Ascending aorta (tissue), 2 donors: ENCODE data around the gene ZNF277. TPM values are rescaled to one million over a fixed set of nuclear protein-coding genes. Genes with fewer than 3 reads are reported as not detected.

ENCODE experiments used
- DNase-seq, 2 donors: peaks; one replicate each; pipeline ENCODE4 v3.0.0-alpha.2; 2019; ENCODE audit warnings: low spot score in 2 of 2
- H3K27ac ChIP-seq, 2 donors: fragments of 200-600 bp; sonication (generic); one replicate each; pipeline ENCODE4 v1.5.1; 2016 to 2017; ENCODE audit warnings: mild to moderate bottlenecking in 1 of 2
- H3K27me3 ChIP-seq: fragments of 200-600 bp; sonication (generic); one replicate; pipeline ENCODE4 v1.5.1; 2017
- H3K36me3 ChIP-seq, 2 donors: fragments of 200-600 bp; sonication (generic); one replicate each; pipeline ENCODE4 v1.5.1; 2016
- H3K4me1 ChIP-seq, 2 donors: fragments of 200-600 bp; sonication (generic); one replicate each; pipeline ENCODE4 v1.5.1; 2016 to 2017; ENCODE audit warnings: mild to moderate bottlenecking in 1 of 2
- H3K4me3 ChIP-seq, 2 donors: fragments of 200-600 bp; sonication (generic); one replicate each; pipeline ENCODE4 v1.5.1; 2016 to 2017; ENCODE audit warnings: mild to moderate bottlenecking in 1 of 2
- H3K9me3 ChIP-seq, 2 donors: fragments of 200-600 bp; sonication (generic); one replicate each; pipeline ENCODE4 v1.5.1; 2016
- intact Hi-C: fragments of 100-400 bp; cut with DNase I; formaldehyde crosslinking; loops from one replicate; pipeline ENCODE4 v1.15.1; 2023
- total RNA-seq: library from RNA; depleted of rRNA; stranded (reverse); fragments of >200 nt; gene quantifications from one replicate; pipeline ENCODE4 v1.1.0, GENCODE V29; 2016
- TF ChIP-seq, protein P1 (sequence below), 3 experiments: fragments of 200-600 bp in 2 of 3; fragments of 450-650 bp in 1 of 3; sonication (generic) in 2 of 3; IDR thresholded peaks; one replicate each; pipeline ENCODE4 v1.5.1; 2016 to 2019; ENCODE audit warnings: antibody characterized with exemption in 3 of 3, mild to moderate bottlenecking in 1 of 3, moderate library complexity in 1 of 3

The ZNF277 gene
- total RNA-seq, 1 donor from 2014 or later: 0.43 TPM

DNA sequence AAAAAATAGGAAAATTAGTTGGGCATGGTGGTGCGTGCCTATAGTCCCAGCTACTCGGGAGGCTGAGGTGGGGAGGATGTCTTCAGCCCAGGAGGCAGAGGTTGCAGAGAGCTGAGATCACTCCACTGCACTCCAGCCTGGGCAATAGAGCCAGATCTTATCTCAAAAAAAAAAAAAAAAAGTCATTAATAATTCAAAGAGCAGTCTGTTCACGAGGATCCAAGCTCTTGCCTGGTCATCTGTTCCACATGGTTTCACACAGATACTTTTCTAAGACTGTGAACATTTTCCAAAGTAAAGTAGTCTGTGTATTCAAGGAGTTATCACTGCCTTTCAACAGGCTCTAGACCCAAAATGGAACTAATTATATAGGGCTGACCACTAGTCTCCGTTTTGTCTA lies 86.9 kb downstream of the ZNF277 start:
- Histone ChIP-seq H3K36me3 (peaks cover 0 to 9% of the 10 kb centered on the region in 2 donors), H3K9me3 (no peaks in the 10 kb centered on the region), H3K27ac (no peak overlapping the region), H3K27me3 (no peaks in the 10 kb centered on the region), H3K4me1 (no peaks in the 10 kb centered on the region), H3K4me3 (no peak overlapping the region)
- TF ChIP-seq, protein P1, sequence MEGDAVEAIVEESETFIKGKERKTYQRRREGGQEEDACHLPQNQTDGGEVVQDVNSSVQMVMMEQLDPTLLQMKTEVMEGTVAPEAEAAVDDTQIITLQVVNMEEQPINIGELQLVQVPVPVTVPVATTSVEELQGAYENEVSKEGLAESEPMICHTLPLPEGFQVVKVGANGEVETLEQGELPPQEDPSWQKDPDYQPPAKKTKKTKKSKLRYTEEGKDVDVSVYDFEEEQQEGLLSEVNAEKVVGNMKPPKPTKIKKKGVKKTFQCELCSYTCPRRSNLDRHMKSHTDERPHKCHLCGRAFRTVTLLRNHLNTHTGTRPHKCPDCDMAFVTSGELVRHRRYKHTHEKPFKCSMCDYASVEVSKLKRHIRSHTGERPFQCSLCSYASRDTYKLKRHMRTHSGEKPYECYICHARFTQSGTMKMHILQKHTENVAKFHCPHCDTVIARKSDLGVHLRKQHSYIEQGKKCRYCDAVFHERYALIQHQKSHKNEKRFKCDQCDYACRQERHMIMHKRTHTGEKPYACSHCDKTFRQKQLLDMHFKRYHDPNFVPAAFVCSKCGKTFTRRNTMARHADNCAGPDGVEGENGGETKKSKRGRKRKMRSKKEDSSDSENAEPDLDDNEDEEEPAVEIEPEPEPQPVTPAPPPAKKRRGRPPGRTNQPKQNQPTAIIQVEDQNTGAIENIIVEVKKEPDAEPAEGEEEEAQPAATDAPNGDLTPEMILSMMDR (IDR thresholded peaks at IDR 0.05): no peak
- intact Hi-C loops: no loop called here
- DNase-seq: no peak

DNA sequence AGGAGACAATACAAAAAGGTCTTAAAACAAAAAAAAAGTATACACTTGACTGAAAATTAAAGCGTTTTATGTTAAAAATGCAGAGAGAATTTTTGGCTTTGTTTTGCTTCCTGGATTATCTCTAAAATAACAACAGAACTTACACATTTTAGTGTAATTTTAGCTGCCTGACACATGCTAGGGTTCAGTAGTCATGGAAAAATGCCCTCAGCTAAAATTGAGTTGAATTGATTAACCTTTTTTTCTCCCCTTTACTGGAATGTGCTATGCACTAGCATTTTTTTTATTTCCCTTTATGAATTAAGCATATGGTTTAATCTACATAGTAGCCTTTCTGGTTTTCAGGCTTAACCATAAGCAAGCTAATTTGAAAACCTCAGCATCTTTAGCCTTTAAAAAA lies 89.9 kb downstream of the ZNF277 start:
- Histone ChIP-seq H3K27ac (no peak overlapping the region), H3K36me3 (no peaks in the 10 kb centered on the region), H3K4me1 (no peaks in the 10 kb centered on the region), H3K27me3 (no peaks in the 10 kb centered on the region), H3K4me3 (no peak overlapping the region), H3K9me3 (no peaks in the 10 kb centered on the region)
- TF ChIP-seq, protein P1 (IDR thresholded peaks at IDR 0.05): no peak
- DNase-seq: no peak
- intact Hi-C loops: no loop called here

DNA sequence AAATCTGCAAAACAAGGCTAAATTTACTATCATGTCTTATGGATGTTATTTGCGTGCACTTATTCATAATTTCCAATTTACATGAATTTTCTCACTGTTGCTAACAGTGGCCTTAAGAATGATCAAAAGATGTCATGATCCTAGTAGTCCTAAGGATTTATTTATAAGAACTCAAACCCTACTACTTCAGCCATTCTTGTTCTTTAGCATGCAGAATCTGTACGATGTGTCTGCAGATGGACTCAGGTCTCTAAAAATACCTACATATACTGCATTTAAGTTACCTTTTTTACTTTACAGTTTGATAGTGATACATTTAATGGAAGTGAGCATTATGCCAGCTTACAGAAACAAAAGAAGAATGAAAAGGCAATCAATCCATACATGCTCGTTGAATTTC lies 91.2 kb downstream of the ZNF277 start:
- H3K4me3 ChIP-seq: no peak overlapping the region
- no peaks in the 10 kb centered on the region for H3K4me1 ChIP-seq
- H3K27ac ChIP-seq: no peak overlapping the region
- TF ChIP-seq, protein P1 (IDR thresholded peaks at IDR 0.05): no peak
- H3K27me3 ChIP-seq: no peaks in the 10 kb centered on the region
- no peaks in the 10 kb centered on the region for H3K36me3 ChIP-seq
- no peaks in the 10 kb centered on the region for H3K9me3 ChIP-seq
- DNase-seq: no peak
- intact Hi-C loops: no loop called here

DNA sequence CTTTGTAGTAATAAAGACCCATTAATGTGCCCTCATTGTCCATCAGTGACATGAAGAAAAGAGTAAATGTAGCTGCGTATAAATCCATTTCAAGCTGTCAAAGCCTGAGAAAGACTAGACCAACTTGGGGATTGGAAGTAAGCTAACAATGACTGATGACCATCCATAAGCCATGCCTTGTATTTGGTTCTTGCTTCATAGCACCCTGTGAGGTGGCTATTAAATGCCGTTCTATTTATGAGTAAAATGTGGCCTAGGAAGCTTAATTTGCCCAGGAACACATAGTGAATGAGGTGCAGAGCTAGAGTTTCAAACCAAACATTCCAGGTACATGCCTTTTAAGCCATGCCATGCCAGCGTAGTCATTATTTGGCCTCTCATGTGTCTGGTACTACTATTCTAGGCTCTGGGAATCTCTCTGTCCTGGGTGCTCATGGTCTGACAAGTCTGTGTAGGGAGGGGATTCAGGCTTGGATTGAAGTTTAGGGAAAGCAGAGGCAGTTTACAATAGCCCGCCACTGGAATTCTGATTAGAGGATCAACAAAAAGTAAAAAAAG lies 92.1 kb downstream of the ZNF277 start:
- intact Hi-C loops: no loop called here
- H3K27ac ChIP-seq: no peak overlapping the region
- no peaks in the 10 kb centered on the region for H3K36me3 ChIP-seq
- H3K4me3 ChIP-seq: no peak overlapping the region
- no peaks in the 10 kb centered on the region for H3K9me3 ChIP-seq
- no peaks in the 10 kb centered on the region for H3K27me3 ChIP-seq
- no peaks in the 10 kb centered on the region for H3K4me1 ChIP-seq
- TF ChIP-seq, protein P1 (IDR thresholded peaks at IDR 0.05): no peak
- DNase-seq: no peak

DNA sequence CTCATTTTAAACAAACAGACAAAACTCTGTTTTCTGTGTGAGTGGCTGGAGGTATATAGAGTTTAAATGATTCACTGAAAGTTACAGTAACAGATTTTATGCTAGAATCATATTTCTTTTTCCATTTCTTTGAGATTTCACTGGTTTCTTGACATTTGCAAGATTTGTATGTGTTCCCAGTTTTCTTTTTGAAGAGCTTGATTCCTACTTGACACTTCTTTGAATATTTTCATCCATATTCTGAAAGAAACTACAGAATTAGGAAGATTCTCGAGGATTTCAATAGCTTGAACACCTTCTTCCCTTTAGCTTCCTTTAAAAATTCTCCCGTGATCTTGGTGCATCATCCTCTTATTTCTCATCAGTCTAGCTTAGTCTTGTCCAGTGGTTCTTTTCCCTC lies 93.6 kb downstream of the ZNF277 start:
- Histone ChIP-seq H3K4me1 (no peaks in the 10 kb centered on the region), H3K9me3 (no peaks in the 10 kb centered on the region), H3K4me3 (no peak overlapping the region), H3K36me3 (no peaks in the 10 kb centered on the region), H3K27me3 (no peaks in the 10 kb centered on the region), H3K27ac (no peak overlapping the region)
- no peak for DNase-seq
- TF ChIP-seq, protein P1 (IDR thresholded peaks at IDR 0.05): no peak
- intact Hi-C loops: no loop called here
